ENCODE data around the gene FAM111B.

DNA sequence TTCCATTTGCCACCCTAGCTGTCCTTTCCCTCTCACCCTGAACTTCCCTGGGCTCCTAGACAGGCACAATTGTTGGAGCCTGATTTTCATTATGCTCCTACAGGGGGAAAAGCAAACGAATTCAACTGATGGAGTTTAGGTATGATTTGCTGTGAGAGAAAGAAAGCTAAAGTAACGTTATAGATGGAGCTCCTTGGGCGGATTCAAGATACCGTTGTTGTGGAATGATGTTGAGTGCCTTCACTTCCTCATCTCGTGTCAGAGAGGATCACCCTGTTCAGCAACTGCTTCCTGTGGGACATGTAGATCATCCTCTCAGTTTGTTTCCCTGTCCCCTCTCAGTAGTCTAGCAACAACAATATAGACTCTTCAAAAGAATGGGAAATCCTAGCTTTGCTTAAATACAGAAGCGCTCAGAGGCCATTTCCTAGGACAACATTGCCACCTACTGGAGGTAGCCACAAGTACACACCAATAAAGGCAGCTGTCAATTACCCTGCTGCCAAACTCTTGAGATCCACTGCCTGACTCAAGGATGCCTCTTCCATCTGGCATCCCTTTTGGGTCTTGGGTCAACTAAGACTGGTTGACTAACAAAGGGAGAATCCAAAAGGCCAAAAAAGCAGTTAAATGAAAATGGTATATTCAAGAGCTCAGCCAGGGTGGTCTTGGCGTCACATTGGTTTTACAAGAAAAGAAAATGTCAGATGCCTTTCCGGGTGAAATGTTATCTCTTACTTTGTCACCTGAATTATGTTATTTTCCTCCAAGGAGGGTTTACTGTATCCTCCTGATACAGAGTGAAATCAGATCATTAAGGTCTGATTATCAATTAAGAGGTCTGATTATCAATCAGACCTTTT lies 51.4 kb downstream of the FAM111B start:
- TF ChIP-seq, protein P1, sequence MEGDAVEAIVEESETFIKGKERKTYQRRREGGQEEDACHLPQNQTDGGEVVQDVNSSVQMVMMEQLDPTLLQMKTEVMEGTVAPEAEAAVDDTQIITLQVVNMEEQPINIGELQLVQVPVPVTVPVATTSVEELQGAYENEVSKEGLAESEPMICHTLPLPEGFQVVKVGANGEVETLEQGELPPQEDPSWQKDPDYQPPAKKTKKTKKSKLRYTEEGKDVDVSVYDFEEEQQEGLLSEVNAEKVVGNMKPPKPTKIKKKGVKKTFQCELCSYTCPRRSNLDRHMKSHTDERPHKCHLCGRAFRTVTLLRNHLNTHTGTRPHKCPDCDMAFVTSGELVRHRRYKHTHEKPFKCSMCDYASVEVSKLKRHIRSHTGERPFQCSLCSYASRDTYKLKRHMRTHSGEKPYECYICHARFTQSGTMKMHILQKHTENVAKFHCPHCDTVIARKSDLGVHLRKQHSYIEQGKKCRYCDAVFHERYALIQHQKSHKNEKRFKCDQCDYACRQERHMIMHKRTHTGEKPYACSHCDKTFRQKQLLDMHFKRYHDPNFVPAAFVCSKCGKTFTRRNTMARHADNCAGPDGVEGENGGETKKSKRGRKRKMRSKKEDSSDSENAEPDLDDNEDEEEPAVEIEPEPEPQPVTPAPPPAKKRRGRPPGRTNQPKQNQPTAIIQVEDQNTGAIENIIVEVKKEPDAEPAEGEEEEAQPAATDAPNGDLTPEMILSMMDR (IDR thresholded peaks at IDR 0.05): peak; percentile 71 to 84 (median 78)
- no peak for TF ChIP-seq POLR2A (IDR thresholded peaks at IDR 0.05)
